ENCODE results near the gene BDKRB1. TPM values are rescaled to one million over a fixed set of nuclear protein-coding genes. Genes with fewer than 3 reads are reported as not detected.

Gene BDKRB1
- total RNA-seq, 2 donors from 2014 or later: not detected

DNA sequence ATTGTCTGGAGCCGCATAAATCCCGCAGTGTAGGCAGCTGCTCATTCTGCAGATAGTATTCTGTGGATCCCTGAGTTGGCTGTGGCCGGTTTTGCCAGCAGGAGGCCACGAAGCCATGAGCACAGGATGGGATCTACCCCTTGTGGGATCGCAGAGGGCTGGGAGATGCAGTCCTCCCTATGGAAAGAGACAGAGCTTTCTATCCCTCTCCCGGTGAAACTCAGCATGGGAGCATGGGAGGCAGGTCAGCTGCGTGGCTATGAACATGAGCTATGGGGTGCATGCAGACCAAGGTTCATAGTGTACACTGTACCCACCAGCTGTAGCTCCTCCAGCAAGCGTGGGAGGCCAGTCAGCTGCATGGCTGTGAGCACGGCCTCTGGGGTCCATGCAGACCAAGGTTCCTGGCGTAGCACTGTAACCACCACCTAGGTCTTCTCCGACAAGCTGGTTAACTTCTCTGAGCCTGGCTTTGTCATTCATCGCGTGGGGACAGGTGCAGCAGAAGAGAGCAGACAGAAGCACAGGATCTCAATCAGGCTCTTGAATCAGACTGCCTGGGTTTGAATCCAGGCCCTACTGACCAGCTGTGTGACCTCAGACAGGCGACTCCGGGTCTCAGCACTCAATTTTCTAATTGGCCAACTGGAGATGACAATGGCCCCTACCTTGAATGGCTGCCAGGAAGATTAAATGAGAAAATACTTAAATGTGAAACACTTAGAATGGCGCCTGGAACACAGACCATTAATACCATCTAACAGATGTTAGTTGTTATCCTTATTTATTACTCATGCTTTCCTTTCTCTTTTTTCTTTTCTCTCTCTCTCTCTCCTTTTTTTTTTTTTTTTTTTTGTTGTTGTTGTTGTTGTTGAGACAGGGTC lies 6.0 kb downstream of the BDKRB1 start:
- no peak for ATAC-seq (replicated peaks)
- no peaks in the 10 kb centered on the region for H3K36me3 Mint-ChIP-seq (ENCODE audit: low read depth)
- H3K4me3 Mint-ChIP-seq: no peak overlapping the region
- no peaks in the 10 kb centered on the region for H3K9me3 Mint-ChIP-seq
- H3K27ac Mint-ChIP-seq: no peak overlapping the region
- H3K4me1 Mint-ChIP-seq: no peaks in the 10 kb centered on the region
- peaks cover 23% of the 10 kb centered on the region for H3K27me3 Mint-ChIP-seq

DNA sequence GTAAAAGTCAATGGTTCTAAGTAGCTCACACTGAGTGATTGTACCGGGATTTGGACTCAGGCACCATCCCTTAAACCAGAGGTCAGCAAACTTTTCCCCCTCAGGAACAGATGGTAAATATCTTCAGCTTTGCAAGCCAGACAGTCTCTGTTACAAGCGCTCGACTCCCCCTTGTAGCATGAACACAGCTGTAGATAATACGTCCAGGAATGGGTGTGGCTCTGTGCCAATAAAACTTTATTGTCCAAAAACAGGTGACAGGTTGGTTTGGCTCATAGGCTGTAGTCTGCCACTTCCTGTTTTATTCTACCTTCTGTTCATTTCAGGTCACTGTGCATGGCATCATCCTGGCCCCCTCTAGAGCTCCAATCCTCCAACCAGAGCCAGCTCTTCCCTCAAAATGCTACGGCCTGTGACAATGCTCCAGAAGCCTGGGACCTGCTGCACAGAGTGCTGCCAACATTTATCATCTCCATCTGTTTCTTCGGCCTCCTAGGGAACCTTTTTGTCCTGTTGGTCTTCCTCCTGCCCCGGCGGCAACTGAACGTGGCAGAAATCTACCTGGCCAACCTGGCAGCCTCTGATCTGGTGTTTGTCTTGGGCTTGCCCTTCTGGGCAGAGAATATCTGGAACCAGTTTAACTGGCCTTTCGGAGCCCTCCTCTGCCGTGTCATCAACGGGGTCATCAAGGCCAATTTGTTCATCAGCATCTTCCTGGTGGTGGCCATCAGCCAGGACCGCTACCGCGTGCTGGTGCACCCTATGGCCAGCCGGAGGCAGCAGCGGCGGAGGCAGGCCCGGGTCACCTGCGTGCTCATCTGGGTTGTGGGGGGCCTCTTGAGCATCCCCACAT lies 7.6 kb downstream of the BDKRB1 start:
- Mint-ChIP-seq H3K36me3 (ENCODE audit: low read depth) (no peaks in the 10 kb centered on the region), H3K27me3 (peaks cover 18% of the 10 kb centered on the region), H3K4me1 (no peaks in the 10 kb centered on the region), H3K9me3 (no peaks in the 10 kb centered on the region), H3K27ac (no peak overlapping the region), H3K4me3 (no peak overlapping the region)
- no peak for ATAC-seq (replicated peaks)

DNA sequence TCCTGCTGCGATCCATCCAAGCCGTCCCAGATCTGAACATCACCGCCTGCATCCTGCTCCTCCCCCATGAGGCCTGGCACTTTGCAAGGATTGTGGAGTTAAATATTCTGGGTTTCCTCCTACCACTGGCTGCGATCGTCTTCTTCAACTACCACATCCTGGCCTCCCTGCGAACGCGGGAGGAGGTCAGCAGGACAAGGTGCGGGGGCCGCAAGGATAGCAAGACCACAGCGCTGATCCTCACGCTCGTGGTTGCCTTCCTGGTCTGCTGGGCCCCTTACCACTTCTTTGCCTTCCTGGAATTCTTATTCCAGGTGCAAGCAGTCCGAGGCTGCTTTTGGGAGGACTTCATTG lies 8.2 kb downstream of the BDKRB1 start:
- no peaks in the 10 kb centered on the region for H3K36me3 Mint-ChIP-seq (ENCODE audit: low read depth)
- no peak overlapping the region for H3K27ac Mint-ChIP-seq
- no peaks in the 10 kb centered on the region for H3K9me3 Mint-ChIP-seq
- ATAC-seq (replicated peaks): no peak
- H3K4me1 Mint-ChIP-seq: no peaks in the 10 kb centered on the region
- H3K27me3 Mint-ChIP-seq: peaks cover 18% of the 10 kb centered on the region
- no peak overlapping the region for H3K4me3 Mint-ChIP-seq

DNA sequence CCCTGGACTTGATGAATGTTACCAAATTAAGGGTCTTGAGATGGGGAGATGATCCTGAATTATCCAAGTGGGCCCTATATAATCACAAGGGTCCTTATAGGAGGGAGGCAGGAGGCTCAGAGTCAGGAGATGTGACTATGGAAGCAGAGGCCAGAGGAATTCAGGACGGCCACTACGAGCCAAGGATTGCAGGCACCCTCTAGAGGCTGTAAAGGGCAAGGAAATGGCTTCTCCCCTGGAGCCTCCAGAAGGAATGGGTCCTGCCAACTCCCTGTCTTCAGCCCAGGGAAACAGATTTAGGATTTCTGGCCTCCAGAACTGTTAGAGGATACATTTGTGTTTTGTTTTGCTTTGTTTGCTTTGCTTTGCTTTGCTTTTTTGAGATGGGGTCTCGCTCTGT lies 8.8 kb downstream of the BDKRB1 start:
- no peaks in the 10 kb centered on the region for H3K9me3 Mint-ChIP-seq
- ATAC-seq (replicated peaks): no peak
- H3K27me3 Mint-ChIP-seq: peaks cover 18% of the 10 kb centered on the region
- no peaks in the 10 kb centered on the region for H3K36me3 Mint-ChIP-seq (ENCODE audit: low read depth)
- H3K4me3 Mint-ChIP-seq: no peak overlapping the region
- H3K4me1 Mint-ChIP-seq: no peaks in the 10 kb centered on the region
- no peak overlapping the region for H3K27ac Mint-ChIP-seq

DNA sequence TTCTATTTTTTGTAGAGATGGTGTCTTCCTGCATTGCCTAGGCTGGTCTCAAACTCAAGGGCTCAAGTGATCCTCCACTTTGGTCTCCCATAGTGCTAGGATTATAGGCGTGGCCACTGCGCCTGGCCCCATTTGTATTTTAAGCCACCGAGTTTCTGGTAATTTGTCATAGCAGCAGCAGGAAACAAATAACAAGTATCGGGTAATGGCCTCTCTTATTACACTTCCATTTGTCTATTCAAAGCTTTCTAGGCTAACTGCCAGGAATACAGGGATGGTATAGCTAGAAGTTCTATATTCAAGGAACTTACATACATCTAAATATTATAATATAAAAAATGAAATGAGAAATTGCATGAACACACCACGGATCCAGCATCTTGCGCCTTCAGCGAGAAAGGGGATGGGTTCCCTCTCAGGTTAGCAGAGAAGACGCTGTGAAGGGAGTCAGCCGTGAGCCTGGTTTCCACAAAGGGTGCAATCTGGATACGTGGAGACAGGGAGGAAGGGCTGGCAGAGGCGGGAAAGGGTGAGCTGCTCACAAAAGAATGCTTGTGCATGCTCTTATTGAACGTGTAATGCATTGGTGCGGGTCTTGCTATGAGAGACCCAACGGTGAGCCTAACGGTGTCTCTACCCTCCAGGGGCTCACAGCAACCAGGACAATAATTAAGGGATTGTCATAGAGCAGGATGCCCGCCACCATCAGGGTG lies 9.5 kb downstream of the BDKRB1 start:
- Mint-ChIP-seq H3K27ac (no peak overlapping the region), H3K4me1 (no peaks in the 10 kb centered on the region), H3K36me3 (ENCODE audit: low read depth) (no peaks in the 10 kb centered on the region), H3K9me3 (no peaks in the 10 kb centered on the region), H3K4me3 (no peak overlapping the region), H3K27me3 (peaks cover 17% of the 10 kb centered on the region)
- no peak for ATAC-seq (replicated peaks)

DNA sequence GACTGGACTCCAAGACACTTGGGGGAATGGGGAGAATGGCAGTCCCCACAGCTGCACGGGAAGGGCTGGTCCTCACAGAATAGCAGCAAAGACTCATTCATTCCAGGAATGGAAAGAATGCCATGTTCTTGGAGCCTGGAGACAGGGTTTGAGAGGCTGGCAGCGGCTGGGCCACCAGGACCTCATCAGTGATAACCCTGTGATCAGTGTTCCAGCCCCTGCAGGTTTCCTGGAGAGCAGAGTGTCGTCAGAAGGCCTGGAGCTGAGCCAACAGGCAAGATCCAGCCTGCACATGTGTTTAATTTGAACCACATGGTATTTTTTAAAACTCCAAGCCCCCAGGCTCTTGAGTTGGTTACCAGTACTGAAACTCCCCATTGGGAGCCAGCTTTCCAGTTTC lies 11.3 kb downstream of the BDKRB1 start:
- no peak overlapping the region for H3K27ac Mint-ChIP-seq
- no peaks in the 10 kb centered on the region for H3K9me3 Mint-ChIP-seq
- H3K27me3 Mint-ChIP-seq: peaks cover 11% of the 10 kb centered on the region
- no peak overlapping the region for H3K4me3 Mint-ChIP-seq
- no peaks in the 10 kb centered on the region for H3K36me3 Mint-ChIP-seq (ENCODE audit: low read depth)
- no peak for ATAC-seq (replicated peaks)
- H3K4me1 Mint-ChIP-seq: no peaks in the 10 kb centered on the region

DNA sequence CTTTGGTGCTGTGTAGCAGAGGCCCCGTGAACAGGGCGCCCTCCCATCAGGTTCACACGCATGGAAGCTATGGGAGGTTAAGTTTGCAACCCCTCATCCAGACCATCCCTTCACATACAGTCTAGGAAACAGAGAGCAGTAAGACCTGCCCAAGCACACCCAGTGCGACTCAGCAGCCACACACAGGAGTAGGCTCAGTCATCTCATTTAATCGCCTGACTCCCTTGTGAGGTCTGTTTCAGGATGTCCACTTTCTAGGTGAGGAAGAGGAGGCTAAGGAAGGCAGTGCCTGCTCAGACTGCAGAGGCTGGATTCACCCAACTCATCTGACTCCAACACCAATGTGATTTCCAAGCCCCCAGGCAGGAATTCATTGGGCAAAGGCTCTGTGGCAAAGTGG lies 11.9 kb downstream of the BDKRB1 start:
- no peak overlapping the region for H3K27ac Mint-ChIP-seq
- no peak for ATAC-seq (replicated peaks)
- no peak overlapping the region for H3K4me3 Mint-ChIP-seq
- no peaks in the 10 kb centered on the region for H3K36me3 Mint-ChIP-seq (ENCODE audit: low read depth)
- no peaks in the 10 kb centered on the region for H3K9me3 Mint-ChIP-seq
- no peaks in the 10 kb centered on the region for H3K4me1 Mint-ChIP-seq
- peaks cover 11% of the 10 kb centered on the region for H3K27me3 Mint-ChIP-seq

DNA sequence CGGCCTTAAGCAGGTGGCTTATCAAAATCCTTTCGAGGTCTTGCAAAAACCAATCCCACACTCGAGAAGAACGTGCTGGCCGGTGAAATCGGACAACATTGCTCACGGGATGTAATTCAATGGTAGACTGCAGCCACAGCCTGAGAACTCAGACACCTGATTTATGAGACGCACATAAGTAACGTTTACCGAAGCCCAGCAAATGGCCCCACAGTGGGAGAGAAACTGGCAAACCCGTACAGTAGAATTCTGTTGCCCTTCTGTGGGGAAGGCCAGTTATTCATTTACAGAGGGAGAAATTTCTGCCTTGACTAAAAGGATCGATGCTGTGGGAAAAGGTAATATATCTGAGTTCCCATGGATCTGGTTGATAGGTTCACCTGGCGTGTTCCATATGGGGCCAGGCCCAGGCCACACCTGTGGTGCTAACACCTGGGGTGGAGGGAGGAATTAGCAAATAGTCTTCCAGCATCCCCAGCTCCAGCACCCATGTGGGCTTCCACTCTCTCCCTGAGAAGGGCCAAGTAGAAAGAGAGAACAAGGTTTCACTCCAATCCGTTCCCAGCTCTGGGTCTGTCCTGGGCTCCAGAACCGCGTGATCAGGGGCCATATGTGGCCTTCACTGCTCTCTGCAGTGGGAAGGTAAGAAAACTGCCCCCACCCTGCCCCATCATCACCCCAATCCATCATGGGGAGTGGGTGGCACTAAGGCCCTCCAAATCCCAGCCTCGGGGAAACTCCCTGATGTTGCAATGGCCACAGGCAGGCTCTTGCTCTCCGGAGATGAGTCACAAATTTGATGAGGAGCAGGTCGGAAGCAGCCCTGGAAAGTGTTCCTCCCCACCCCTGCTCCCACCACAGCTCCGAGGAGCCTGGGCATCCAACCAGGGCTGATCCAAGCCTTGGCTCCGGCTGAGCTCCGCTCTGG lies 12.7 kb downstream of the BDKRB1 start:
- H3K27ac Mint-ChIP-seq: no peak overlapping the region
- no peaks in the 10 kb centered on the region for H3K9me3 Mint-ChIP-seq
- H3K4me1 Mint-ChIP-seq: no peaks in the 10 kb centered on the region
- no peak for ATAC-seq (replicated peaks)
- H3K4me3 Mint-ChIP-seq: no peak overlapping the region
- peaks cover 11% of the 10 kb centered on the region for H3K27me3 Mint-ChIP-seq
- H3K36me3 Mint-ChIP-seq (ENCODE audit: low read depth): no peaks in the 10 kb centered on the region

DNA sequence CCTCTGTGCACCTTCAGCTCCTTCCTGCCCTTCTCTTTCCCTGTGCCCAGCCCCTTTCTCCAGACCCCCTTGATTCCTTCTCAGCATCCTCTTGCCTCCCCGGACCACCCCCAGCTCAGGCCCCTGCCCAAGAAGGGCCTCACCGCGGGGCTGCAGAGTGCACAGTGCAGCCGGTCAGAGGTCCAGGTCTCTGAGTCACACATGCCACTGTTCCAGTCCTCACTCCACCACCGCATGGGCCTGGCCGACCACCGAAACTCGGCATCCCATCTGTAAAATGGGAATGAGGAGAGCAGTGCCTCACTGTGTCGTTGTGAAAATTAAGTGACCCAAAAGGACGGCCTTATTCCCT lies 13.3 kb downstream of the BDKRB1 start:
- Mint-ChIP-seq H3K4me1 (no peaks in the 10 kb centered on the region), H3K4me3 (no peak overlapping the region), H3K27ac (no peak overlapping the region), H3K9me3 (no peaks in the 10 kb centered on the region), H3K27me3 (peaks cover 11% of the 10 kb centered on the region), H3K36me3 (ENCODE audit: low read depth) (no peaks in the 10 kb centered on the region)
- ATAC-seq (replicated peaks): no peak

DNA sequence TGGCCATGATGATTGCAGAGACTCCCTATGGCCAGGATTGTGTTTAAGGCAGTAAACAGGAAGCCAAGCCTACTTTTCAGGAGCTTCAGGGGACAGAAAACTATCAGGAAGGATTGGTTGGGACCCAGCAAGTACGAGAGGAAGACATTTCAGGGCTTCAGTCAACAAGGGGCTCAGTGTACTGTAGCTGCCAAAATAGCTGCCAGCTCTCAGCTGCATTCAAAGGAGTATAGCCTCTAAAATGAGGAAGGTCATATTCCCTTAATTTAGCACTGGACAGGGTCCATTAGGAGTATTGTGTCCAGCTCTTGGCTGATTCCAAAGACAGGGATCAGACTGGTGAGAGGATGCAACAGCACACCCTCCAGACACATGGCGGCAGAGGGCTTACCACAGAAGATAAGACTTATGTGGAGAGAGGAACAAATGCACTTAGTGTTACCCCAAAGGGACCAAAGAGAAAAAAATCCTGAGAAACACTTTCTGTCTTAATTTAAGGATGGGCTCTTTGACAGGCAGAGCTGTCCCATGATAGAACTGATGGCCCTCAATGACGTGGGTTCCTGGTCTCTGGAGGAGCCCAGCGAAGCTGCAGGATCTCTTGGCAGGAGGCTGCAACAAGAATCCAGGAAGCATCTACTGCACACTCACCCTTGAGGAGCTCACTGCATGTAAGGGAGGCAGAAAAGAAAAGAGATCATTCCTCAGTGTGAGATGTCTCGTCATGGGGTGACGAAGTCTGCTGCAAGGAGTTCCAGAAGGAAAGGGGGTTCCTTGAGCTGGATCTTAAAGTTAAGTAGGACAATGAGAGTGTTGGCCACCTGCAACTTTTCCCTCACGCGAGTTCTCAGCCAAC lies 14.8 kb downstream of the BDKRB1 start:
- H3K36me3 Mint-ChIP-seq (ENCODE audit: low read depth): no peaks in the 10 kb centered on the region
- no peak overlapping the region for H3K27ac Mint-ChIP-seq
- peaks cover 11% of the 10 kb centered on the region for H3K27me3 Mint-ChIP-seq
- H3K4me1 Mint-ChIP-seq: no peaks in the 10 kb centered on the region
- H3K4me3 Mint-ChIP-seq: no peak overlapping the region
- no peaks in the 10 kb centered on the region for H3K9me3 Mint-ChIP-seq
- ATAC-seq (replicated peaks): no peak

DNA sequence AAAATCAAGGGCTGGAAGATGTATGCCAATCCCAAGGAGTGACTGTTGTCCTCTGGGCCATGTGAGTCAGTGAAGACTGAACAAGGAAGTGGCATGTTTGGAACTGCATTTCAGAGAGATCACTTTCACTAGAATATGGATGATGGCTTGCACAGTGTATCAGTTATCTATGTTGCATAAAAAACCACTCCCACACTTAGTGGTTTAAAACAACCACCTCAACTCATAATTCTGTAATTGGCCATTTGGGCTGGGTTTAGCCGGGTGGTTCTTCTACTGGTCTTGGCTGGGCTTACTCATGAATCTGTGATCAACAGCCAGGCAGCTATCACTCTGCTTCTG lies 15.4 kb downstream of the BDKRB1 start:
- Mint-ChIP-seq H3K27ac (no peak overlapping the region), H3K36me3 (ENCODE audit: low read depth) (no peaks in the 10 kb centered on the region), H3K27me3 (peaks cover 5% of the 10 kb centered on the region), H3K4me3 (no peak overlapping the region), H3K9me3 (no peaks in the 10 kb centered on the region), H3K4me1 (no peaks in the 10 kb centered on the region)
- ATAC-seq (replicated peaks): no peak

DNA sequence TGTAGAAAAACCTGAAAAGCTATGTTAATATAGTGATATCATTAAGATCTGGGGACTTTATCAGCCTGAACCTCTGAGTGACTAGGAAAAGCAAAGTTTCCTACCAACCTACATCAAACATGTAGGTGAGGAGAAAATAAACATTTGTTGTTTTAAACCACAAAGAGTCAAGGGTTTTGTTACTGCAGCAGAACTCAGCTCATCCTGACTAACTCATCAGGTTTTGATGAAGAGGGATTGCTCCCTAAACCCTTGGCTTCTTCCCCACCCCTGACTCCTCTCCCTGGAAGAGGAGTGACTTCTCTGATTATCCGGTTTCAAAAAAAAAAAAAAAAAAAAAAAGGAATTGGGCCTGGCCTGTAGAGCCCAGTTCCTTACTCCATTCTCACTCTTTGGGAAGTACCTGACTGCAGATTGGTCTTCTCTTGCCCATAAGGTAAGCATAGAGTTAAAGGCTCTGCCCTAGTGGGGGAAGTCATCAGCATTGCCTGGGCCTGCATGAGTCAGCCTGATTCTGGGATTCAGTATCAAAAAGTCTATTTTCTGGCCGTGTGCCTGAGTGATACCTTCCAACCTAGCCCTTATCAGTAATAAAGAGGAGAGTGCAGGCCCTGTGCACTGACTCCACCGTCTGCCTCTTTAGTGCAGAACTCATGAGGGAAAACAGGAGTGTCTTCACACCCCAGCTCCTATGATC lies 16.9 kb downstream of the BDKRB1 start:
- Mint-ChIP-seq H3K27ac (no peak overlapping the region), H3K4me3 (no peak overlapping the region), H3K4me1 (no peaks in the 10 kb centered on the region), H3K9me3 (no peaks in the 10 kb centered on the region), H3K36me3 (ENCODE audit: low read depth) (no peaks in the 10 kb centered on the region), H3K27me3 (no peaks in the 10 kb centered on the region)
- no peak for ATAC-seq (replicated peaks)

DNA sequence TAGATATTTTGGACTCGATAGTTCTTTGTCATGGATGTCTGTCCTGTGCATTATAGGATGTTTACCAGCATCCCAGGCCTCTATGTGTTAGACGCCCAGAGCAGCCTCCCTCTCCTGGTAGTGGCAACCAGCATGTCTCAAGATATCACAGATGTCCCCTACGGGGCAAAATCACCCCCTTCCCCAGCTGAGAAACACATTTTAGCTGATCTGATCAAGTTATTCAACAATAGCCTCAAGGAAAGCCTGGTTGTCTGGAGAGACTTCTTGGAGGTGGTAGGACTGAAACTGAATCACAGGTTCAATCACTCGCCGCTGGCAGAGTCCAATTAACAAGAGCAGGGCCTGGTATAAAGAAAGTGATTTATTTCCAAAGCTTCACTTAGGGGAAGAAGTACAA lies 17.6 kb downstream of the BDKRB1 start:
- no peak for ATAC-seq (replicated peaks)
- Mint-ChIP-seq H3K27me3 (no peaks in the 10 kb centered on the region), H3K36me3 (ENCODE audit: low read depth) (no peaks in the 10 kb centered on the region), H3K4me1 (no peaks in the 10 kb centered on the region), H3K27ac (no peak overlapping the region), H3K9me3 (no peaks in the 10 kb centered on the region), H3K4me3 (no peak overlapping the region)

Data from activated T-helper 17 cell treated with anti-CD3 and anti-CD28 coated beads, Interleukin-2, amount 50 U/mL, for 72 hours (primary cell).